ENCODE data around the gene ARL6. TPM values are rescaled to one million over a fixed set of nuclear protein-coding genes. Genes with fewer than 3 reads are reported as not detected.
"Not testable (repeated sequence)": the region's sequence is repeated elsewhere in the genome, so short reads cannot be mapped to it uniquely, and the experiment has no call there.

The ARL6 gene
- total RNA-seq, 4 donors from 2014 or later = 1.2 to 4.3 (median 3.2) TPM

DNA sequence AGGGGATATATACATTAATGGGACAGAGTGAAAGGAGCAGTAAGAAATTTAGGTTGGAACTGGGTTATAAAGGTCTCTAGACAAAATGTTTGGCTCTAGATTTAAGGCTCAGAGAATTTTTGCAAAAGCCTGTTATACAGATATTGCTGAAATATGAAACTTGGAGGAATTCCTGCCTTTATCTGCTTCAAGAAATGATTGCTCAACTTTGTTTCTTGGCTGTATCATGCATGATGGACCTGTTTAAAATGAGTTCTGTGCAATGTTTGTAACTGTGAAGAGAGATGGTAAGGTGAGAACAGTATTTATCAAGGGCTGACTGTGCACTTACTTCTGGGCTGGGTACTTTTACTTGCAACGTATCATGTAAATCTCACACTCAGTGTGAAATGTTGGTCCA lies 60.5 kb downstream of the ARL6 start:
- ATAC-seq = peak in 1 of 2 donors; percentile 11
- Histone ChIP-seq H3K4me1 (peaks cover 57 to 64% of the 10 kb centered on the region in 2 donors), H3K4me3 (peak overlapping the region in 1 of 4 donors; percentile 19), H3K9me3 (no peaks in the 10 kb centered on the region), H3K36me3 (no peaks in the 10 kb centered on the region), H3K27ac (peak overlapping the region; percentile 89 to 97 (median 95)), H3K27me3 (no peaks in the 10 kb centered on the region)
- DNase-seq = no peak
- in situ Hi-C loops (cut with MboI; ENCODE audit: low sequenced_read_pairs in 4 of 4) = no loop called here
- no peak for TF ChIP-seq POLR2A (IDR thresholded peaks at IDR 0.05)
- intact Hi-C loops (cut with DNase I; ENCODE audit: low total_unique reads) = no loop called here

DNA sequence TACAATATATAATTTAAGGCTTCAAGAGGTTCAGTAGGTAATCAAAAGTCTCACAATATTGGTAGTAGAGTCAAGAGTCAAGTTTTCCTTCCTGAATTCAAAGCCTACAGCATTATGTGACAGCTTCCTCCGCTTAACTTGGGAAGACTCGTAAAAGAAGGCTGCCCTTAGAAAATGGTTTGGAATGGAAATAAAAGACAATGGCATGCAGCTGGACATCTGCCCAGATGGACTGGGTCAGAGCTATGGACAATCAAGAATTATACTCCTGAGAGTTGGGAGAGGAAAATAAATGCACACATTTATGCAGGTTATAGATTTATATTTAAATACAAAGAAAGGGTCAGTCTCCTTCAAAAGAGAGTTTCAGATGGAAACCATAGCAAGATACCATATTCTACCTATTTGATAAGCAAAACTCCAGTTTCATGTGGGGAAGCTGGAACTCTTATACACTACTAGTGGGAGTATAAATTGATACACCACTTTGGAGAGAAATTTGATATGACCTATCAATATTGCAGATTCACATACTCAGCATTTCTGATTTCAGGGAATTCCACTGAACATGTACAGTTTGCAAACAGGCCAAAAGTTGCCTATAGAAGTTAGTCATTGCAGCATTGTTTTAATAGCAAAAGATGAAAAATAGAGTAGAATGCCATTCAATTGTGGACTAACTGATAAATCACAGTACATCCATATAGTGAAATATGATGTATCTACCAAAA lies 63.3 kb downstream of the ARL6 start:
- Histone ChIP-seq H3K4me1 (peaks cover 60 to 64% of the 10 kb centered on the region in 2 donors), H3K36me3 (no peaks in the 10 kb centered on the region), H3K27ac (no peak overlapping the region), H3K4me3 (no peak overlapping the region), H3K27me3 (no peaks in the 10 kb centered on the region), H3K9me3 (no peaks in the 10 kb centered on the region)
- intact Hi-C loops (cut with DNase I; ENCODE audit: low total_unique reads) = no loop called here
- in situ Hi-C loops (cut with MboI; ENCODE audit: low sequenced_read_pairs in 4 of 4) = no loop called here
- no peak for DNase-seq
- no peak for TF ChIP-seq POLR2A (IDR thresholded peaks at IDR 0.05)
- TF ChIP-seq, protein P1, sequence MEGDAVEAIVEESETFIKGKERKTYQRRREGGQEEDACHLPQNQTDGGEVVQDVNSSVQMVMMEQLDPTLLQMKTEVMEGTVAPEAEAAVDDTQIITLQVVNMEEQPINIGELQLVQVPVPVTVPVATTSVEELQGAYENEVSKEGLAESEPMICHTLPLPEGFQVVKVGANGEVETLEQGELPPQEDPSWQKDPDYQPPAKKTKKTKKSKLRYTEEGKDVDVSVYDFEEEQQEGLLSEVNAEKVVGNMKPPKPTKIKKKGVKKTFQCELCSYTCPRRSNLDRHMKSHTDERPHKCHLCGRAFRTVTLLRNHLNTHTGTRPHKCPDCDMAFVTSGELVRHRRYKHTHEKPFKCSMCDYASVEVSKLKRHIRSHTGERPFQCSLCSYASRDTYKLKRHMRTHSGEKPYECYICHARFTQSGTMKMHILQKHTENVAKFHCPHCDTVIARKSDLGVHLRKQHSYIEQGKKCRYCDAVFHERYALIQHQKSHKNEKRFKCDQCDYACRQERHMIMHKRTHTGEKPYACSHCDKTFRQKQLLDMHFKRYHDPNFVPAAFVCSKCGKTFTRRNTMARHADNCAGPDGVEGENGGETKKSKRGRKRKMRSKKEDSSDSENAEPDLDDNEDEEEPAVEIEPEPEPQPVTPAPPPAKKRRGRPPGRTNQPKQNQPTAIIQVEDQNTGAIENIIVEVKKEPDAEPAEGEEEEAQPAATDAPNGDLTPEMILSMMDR (IDR thresholded peaks at IDR 0.05 in 4 of 5, conservative IDR thresholded peaks at IDR 0.05 in 1 of 5) = no peak
- ATAC-seq = no peak

DNA sequence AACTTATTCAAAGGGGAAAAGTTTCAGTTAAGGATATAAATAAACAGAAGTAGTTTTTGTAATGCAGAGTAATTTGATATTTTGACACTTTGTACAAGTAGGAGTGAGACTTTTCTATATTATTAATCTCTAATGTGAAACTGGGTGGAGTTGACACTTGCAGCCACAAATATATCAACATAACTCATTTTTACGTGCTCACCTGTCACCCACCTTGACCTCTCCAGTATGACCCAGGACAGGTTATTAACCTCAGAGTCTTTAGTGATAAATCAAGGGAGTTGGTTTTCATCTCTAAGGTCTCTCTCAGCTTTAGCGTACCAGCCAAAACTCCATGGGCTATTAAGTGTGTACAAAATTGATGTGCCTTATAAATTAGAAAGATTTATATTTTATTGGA lies 64.6 kb downstream of the ARL6 start:
- no peak for DNase-seq
- TF ChIP-seq POLR2A (IDR thresholded peaks at IDR 0.05) = no peak
- TF ChIP-seq, protein P1 (IDR thresholded peaks at IDR 0.05 in 4 of 5, conservative IDR thresholded peaks at IDR 0.05 in 1 of 5) = no peak
- Histone ChIP-seq H3K4me3 (no peak overlapping the region), H3K27ac (no peak overlapping the region), H3K27me3 (no peaks in the 10 kb centered on the region), H3K36me3 (no peaks in the 10 kb centered on the region), H3K4me1 (peaks cover 49 to 54% of the 10 kb centered on the region in 2 donors), H3K9me3 (no peaks in the 10 kb centered on the region)
- in situ Hi-C loops (cut with MboI; ENCODE audit: low sequenced_read_pairs in 4 of 4) = no loop called here
- intact Hi-C loops (cut with DNase I; ENCODE audit: low total_unique reads) = no loop called here
- ATAC-seq = no peak

DNA sequence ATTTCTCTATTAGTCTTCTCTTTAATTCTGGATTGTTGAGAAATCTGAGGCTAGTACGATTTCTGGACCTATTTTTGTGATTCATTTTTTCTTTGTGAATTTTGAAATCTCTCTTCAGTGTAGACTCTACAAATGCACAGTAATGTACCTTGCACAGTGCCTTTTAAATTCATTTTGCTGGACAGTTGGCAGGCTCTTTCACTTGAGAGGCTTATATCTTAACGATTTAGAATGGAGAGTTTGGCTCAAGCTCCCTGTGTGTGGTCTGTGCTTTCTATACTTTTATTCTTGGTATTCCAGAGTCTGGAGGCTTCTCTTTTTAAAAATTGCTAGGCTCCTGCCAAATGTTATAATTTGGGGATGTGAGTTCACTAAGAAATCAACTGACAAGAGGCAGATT lies 66.1 kb downstream of the ARL6 start:
- Histone ChIP-seq H3K27me3 (no peaks in the 10 kb centered on the region), H3K36me3 (no peaks in the 10 kb centered on the region), H3K9me3 (no peaks in the 10 kb centered on the region), H3K27ac (no peak overlapping the region), H3K4me3 (no peak overlapping the region), H3K4me1 (peaks cover 34 to 40% of the 10 kb centered on the region in 2 donors)
- no peak for TF ChIP-seq POLR2A (IDR thresholded peaks at IDR 0.05)
- TF ChIP-seq, protein P1 (IDR thresholded peaks at IDR 0.05 in 4 of 5, conservative IDR thresholded peaks at IDR 0.05 in 1 of 5) = no peak
- intact Hi-C loops (cut with DNase I; ENCODE audit: low total_unique reads) (no loop called here), in situ Hi-C loops (cut with MboI; ENCODE audit: low sequenced_read_pairs in 4 of 4) (no loop called here)
- DNase-seq (no peak), ATAC-seq (no peak)

DNA sequence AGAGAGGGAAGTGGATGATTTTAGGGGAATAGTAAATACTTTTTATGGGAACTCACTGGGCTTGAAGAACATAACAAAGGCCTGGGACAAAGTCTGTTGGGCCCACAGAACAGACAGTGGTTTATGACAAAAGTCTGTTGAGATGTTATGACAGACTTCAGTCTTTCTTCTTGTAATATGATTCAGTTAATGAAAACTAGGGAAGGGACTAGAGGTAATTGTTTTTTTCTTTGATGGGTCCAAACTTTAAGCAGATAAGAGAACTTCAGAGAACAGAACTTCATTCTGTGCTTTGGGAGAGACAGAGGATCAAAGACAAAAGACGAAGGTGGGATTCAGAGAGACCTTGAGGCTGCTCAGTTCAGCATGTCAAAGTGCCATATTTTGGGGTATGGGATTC lies 66.6 kb downstream of the ARL6 start:
- no peak for DNase-seq
- no peak for ATAC-seq
- Histone ChIP-seq H3K4me1 (peaks cover 29 to 35% of the 10 kb centered on the region in 2 donors), H3K4me3 (no peak overlapping the region), H3K9me3 (no peaks in the 10 kb centered on the region), H3K36me3 (no peaks in the 10 kb centered on the region), H3K27me3 (no peaks in the 10 kb centered on the region), H3K27ac (no peak overlapping the region)
- in situ Hi-C loops (cut with MboI; ENCODE audit: low sequenced_read_pairs in 4 of 4) = no loop called here
- no peak for TF ChIP-seq POLR2A (IDR thresholded peaks at IDR 0.05)
- TF ChIP-seq, protein P1 (IDR thresholded peaks at IDR 0.05 in 4 of 5, conservative IDR thresholded peaks at IDR 0.05 in 1 of 5) = no peak
- intact Hi-C loops (cut with DNase I; ENCODE audit: low total_unique reads) = no loop called here

DNA sequence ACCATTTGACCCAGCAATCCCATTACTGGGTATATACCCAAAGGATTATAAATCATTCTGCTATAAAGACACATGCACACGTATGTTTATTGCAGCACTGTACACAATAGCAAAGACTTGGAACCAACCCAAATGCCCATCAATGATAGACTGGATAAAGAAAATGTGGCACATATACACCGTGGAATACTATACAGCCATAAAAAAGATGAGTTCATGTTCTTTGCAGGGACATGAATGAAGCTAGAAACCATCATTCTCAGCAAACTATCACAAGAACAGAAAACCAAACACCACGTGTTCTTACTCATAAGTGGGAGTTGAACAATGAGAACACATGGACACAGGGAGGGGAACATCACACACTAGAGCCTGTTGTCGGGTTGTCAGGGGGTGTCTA lies 68.6 kb downstream of the ARL6 start:
- H3K36me3 ChIP-seq; H3K27me3 ChIP-seq; DNase-seq; intact Hi-C loops (cut with DNase I; ENCODE audit: low total_unique reads); ATAC-seq; H3K4me3 ChIP-seq; H3K9me3 ChIP-seq; in situ Hi-C loops (cut with MboI; ENCODE audit: low sequenced_read_pairs in 4 of 4); H3K27ac ChIP-seq: not testable (repeated sequence)
- H3K4me1 ChIP-seq = peaks cover 12 to 22% of the 10 kb centered on the region in 2 donors

Data from gastrocnemius medialis (tissue), 4 donors.